K562 (cell line): Measurements from ENCODE around the gene BCL6B. TPM values are rescaled to one million over a fixed set of nuclear protein-coding genes. Genes with fewer than 3 reads are reported as not detected.

ENCODE experiments used
- E2F1 ChIP-seq: sonication (generic); formaldehyde crosslinking; IDR thresholded peaks from 2 replicates; pipeline ENCODE4 v1.8.1; 2023; ENCODE audit warnings: mild to moderate bottlenecking, missing genetic modification reagents, moderate library complexity
- HCFC1 ChIP-seq: IDR thresholded peaks from 2 replicates; pipeline ENCODE4 v1.6.1; 2012; ENCODE audit warnings: low read depth, low read length, improper control_type of control experiment
- MITF ChIP-seq: IDR thresholded peaks from 2 replicates; pipeline ENCODE4 v1.6.1; 2014; ENCODE audit warnings: antibody characterized with exemption
- PCBP1 ChIP-seq: fragments of 200-400 bp; formaldehyde crosslinking; IDR thresholded peaks from 2 replicates; pipeline ENCODE4 v1.6.1; 2018; ENCODE audit warnings: mild to moderate bottlenecking, low read depth, low read length; ENCODE audit not compliant: poor library complexity, severe bottlenecking
- PRMT5 ChIP-seq: sonication (generic); formaldehyde crosslinking; IDR thresholded peaks from 2 replicates; pipeline ENCODE4 v1.5.0; 2020; ENCODE audit warnings: missing genetic modification reagents
- SMARCB1 ChIP-seq: IDR thresholded peaks from 2 replicates; pipeline ENCODE4 v1.6.1; 2011; ENCODE audit warnings: improper control_type of control experiment, low read depth; ENCODE audit not compliant: insufficient read length
- YY1 ChIP-seq, 3 experiments: IDR thresholded peaks; 2 replicates each; pipeline ENCODE4 v1.6.1; 2011; ENCODE audit warnings: low read length in 2 of 3, mild to moderate bottlenecking in 2 of 3, moderate library complexity in 2 of 3, borderline replicate concordance in 1 of 3, control low read depth in 1 of 3, low read depth in 1 of 3; ENCODE audit not compliant: insufficient read depth in 3 of 3, insufficient replicate concordance in 2 of 3, control insufficient read depth in 1 of 3, insufficient read length in 1 of 3; ENCODE audit errors: extremely low read depth in 1 of 3
- ZBTB17 ChIP-seq: fragments of 450-650 bp; formaldehyde crosslinking; IDR thresholded peaks from 2 replicates; pipeline ENCODE4 v1.4.0; 2020; ENCODE audit warnings: mild to moderate bottlenecking
- ZKSCAN8 ChIP-seq: fragments of 200-800 bp; sonication (Bioruptor generic); IDR thresholded peaks from 2 replicates; pipeline ENCODE4 v1.6.1; 2016; ENCODE audit warnings: missing genetic modification characterization, missing compliant biosample characterization
- ZNF592 ChIP-seq: fragments of 450-650 bp; IDR thresholded peaks from 2 replicates; pipeline ENCODE4 v1.6.1; 2017; ENCODE audit warnings: antibody characterized with exemption, mild to moderate bottlenecking
- polyA plus RNA-seq, 8 experiments: library from polyadenylated mRNA; depleted of rRNA in 4 of 8; stranded (reverse) in 5 of 8; unstranded in 3 of 8; fragments of >200 nt; fragmentation: Nextera tagmentation in 2 of 8; fragmentation: Illumina TruSeq in 1 of 8; extraction: Ambion mirVana in 2 of 8; extraction: Trizol in 1 of 8; gene quantifications; 2 replicates each; pipeline versions ENCODE4 v1.2.1 to v1.2.3, GENCODE V29; 2011 to 2014; ENCODE audit warnings: inconsistent platforms in 1 of 8, missing spikeins in 1 of 8
- total RNA-seq, 7 experiments: library from RNA; depleted of rRNA in 6 of 7; stranded (reverse); fragments of >200 nt in 6 of 7; fragmentation: Illumina TruSeq in 2 of 7; extraction: Trizol in 2 of 7; gene quantifications; 2 replicates each; pipeline versions ENCODE4 v1.2.1 to v1.2.3, GENCODE V29; 2011 to 2021; ENCODE audit warnings: low replicate concordance in 1 of 7

BCL6B gene
- total and polyA plus RNA-seq, 9 of the 15 experiments (the other 6 are each of a cell fraction or from before 2014, with no cell fraction given): 0.89 to 5.0 (median 3.6) TPM

GRCh38 chr17:6997171-6997570, 25.7 kb upstream of the BCL6B start (continued):
- no peak for TF ChIP-seq ZNF592
- no peak for TF ChIP-seq ZBTB17
- TF ChIP-seq PRMT5 (CRISPR knock-in tag): no peak
- TF ChIP-seq ZKSCAN8: no peak
- TF ChIP-seq PCBP1: no peak
- no peak for TF ChIP-seq SMARCB1
- TF ChIP-seq E2F1: no peak
- TF ChIP-seq HCFC1: no peak
- no peak for TF ChIP-seq MITF
- TF ChIP-seq YY1 (IDR thresholded peaks at IDR 0.05; ENCODE audit: borderline replicate concordance in 1 of 3, control insufficient read depth in 1 of 3, extremely low read depth in 1 of 3, insufficient read depth in 3 of 3, insufficient read length in 1 of 3, insufficient replicate concordance in 2 of 3, low read depth in 1 of 3, low read length in 2 of 3): no peak
- TF ChIP-seq, all 486 proteins: peak for 0
